ENCODE data around the gene ZNF37A.
"Not testable (repeated sequence)": the region's sequence is repeated elsewhere in the genome, so short reads cannot be mapped to it uniquely, and the experiment has no call there.

The ZNF37A gene

GRCh38 chr10:38150891-38151463, 56.8 kb downstream of the ZNF37A start:
- not testable (repeated sequence) for DNase-seq (ENCODE audit: low read depth)

GRCh38 chr10:38156416-38157269, 62.5 kb downstream of the ZNF37A start:
- DNase-seq (ENCODE audit: low read depth), result no peak

- DNase-seq (ENCODE audit: low read depth), result no peak
Measured at GRCh38 chr10:38157270-38157685, 63.1 kb downstream of the ZNF37A start.

GRCh38 chr10:38159004-38159403, 64.9 kb downstream of the ZNF37A start:
- no peak for DNase-seq (ENCODE audit: low read depth)

GRCh38 chr10:38163617-38164016, 69.5 kb downstream of the ZNF37A start:
- no peak for DNase-seq (ENCODE audit: low read depth)

GRCh38 chr10:38174336-38174735, 80.2 kb downstream of the ZNF37A start:
- no peak for DNase-seq (ENCODE audit: low read depth)

- no peak for DNase-seq (ENCODE audit: low read depth)
Measured at GRCh38 chr10:38184477-38184876, 90.3 kb downstream of the ZNF37A start.
